ENCODE measurements around the gene PRR30. TPM values are rescaled to one million over a fixed set of nuclear protein-coding genes. Genes with fewer than 3 reads are reported as not detected.
"Not testable (repeated sequence)": the region's sequence is repeated elsewhere in the genome, so short reads cannot be mapped to it uniquely, and the experiment has no call there.

Gene PRR30
- total RNA-seq, 1 donor from 2014 or later: not detected

GRCh38 chr2:27178469-27178868, 39.3 kb upstream of the PRR30 start:
- H3K4me3 ChIP-seq (ENCODE audit: low read depth, low read length): no peak overlapping the region
- no peak for TF ChIP-seq CTCF (conservative IDR thresholded peaks at IDR 0.05; ENCODE audit: low read depth, low read length)
- no peak for DNase-seq (ENCODE audit: low read depth)

GRCh38 chr2:27177441-27178351, 38.5 kb upstream of the PRR30 start:
- TF ChIP-seq CTCF (conservative IDR thresholded peaks at IDR 0.05; ENCODE audit: low read depth, low read length): no peak
- DNase-seq (ENCODE audit: low read depth): no peak
- H3K4me3 ChIP-seq (ENCODE audit: low read depth, low read length): no peak overlapping the region

GRCh38 chr2:27175781-27176180, 36.6 kb upstream of the PRR30 start:
- H3K4me3 ChIP-seq (ENCODE audit: low read depth, low read length); DNase-seq (ENCODE audit: low read depth): not testable (repeated sequence)

GRCh38 chr2:27175330-27175729, 36.1 kb upstream of the PRR30 start:
- no peak for TF ChIP-seq CTCF (conservative IDR thresholded peaks at IDR 0.05; ENCODE audit: low read depth, low read length)
- H3K4me3 ChIP-seq (ENCODE audit: low read depth, low read length): no peak overlapping the region
- no peak for DNase-seq (ENCODE audit: low read depth)

GRCh38 chr2:27174638-27175037, 35.4 kb upstream of the PRR30 start:
- no peak for DNase-seq (ENCODE audit: low read depth)

GRCh38 chr2:27171351-27171848, 32.2 kb upstream of the PRR30 start:
- no peak for TF ChIP-seq CTCF (conservative IDR thresholded peaks at IDR 0.05; ENCODE audit: low read depth, low read length)
- no peak overlapping the region for H3K4me3 ChIP-seq (ENCODE audit: low read depth, low read length)
- DNase-seq (ENCODE audit: low read depth): no peak

More at GRCh38 chr2:27174638-27175037, 35.4 kb upstream of the PRR30 start:
- TF ChIP-seq CTCF (conservative IDR thresholded peaks at IDR 0.05; ENCODE audit: low read depth, low read length): no peak
- no peak overlapping the region for H3K4me3 ChIP-seq (ENCODE audit: low read depth, low read length)

GRCh38 chr2:27170581-27171337, 31.5 kb upstream of the PRR30 start:
- no peak for DNase-seq (ENCODE audit: low read depth)
- TF ChIP-seq CTCF (conservative IDR thresholded peaks at IDR 0.05; ENCODE audit: low read depth, low read length): no peak
- no peak overlapping the region for H3K4me3 ChIP-seq (ENCODE audit: low read depth, low read length)
